OCI-LY1 (cell line): ENCODE measurements around the gene TFEB.

ENCODE experiments used
- CTCF ChIP-seq: fragments of 200-600 bp; sonication (generic), shearing (Covaris generic); IDR thresholded peaks from 2 replicates; pipeline ENCODE4 v1.5.1; 2017; ENCODE audit warnings: mild to moderate bottlenecking, antibody characterized with exemption, low read length, moderate library complexity, mixed read lengths
- EZH2 ChIP-seq: fragments of 200-600 bp; sonication (generic), shearing (Covaris generic); IDR thresholded peaks from 2 replicates; pipeline ENCODE4 v1.8.0; 2017; ENCODE audit warnings: borderline replicate concordance, mixed run types, mild to moderate bottlenecking, antibody characterized with exemption, low read length, moderate library complexity, mixed read lengths

DNA sequence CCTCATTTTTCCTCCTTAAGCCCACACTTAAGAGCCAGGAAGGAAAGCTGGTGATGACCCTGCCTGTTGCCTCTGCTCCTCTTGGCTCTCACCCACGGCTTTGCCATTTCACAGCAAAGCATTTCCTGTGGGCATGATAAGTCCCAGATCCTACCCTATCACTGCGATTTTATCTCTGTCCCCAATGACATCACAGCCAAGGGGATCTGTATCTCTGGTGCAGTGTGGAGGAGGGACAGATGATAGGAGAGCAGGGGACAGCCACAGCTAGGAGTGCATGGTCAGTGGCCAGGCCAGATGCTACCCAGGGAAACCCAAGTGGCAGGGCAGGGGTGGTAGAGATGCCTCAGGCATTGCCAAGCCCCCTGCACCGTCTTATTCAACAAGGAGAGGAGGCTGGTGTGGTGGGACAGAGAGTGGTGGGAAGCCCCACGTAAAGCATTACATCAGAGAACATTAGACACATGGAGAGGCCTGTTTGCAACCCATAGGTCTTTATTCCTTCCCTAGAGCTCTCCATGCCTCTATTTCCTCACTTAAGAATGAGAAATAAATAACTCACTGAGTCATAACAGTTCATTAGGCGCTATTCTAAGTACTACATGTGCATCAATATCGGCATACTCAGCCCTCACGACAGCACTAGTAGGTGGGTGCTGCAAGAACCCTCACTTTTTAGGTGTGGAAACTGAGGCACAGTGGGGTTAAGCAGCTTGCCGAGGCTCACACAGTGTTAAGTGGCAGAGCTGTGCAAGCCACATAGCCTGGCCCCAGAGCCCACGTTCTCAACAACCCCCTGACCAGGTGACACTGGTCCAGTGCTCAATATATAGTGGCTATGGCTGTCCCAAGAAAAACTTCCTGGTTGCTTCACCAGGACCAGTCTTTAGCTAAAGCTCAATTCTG is 4.6 kb downstream of the TFEB start:
- TF ChIP-seq CTCF (no peak), EZH2 (no peak)
